Measurements from ENCODE around the gene FYN.

Gene FYN

GRCh38 chr6:111631903-111632460, 241.3 kb downstream of the FYN start:
- H3K27ac ChIP-seq, result no peak overlapping the region
- no peak overlapping the region for H3K4me3 ChIP-seq
- no peak for DNase-seq
- H3K27me3 ChIP-seq, result no peaks in the 10 kb centered on the region
- intact Hi-C loops (cut with DNase I; ENCODE audit: low total_unique reads), result no loop called here
- no peaks in the 10 kb centered on the region for H3K9me3 ChIP-seq
- no peak for TF ChIP-seq CTCF (IDR thresholded peaks at IDR 0.05)
- peaks cover 0 to 18% (median 8%) of the 10 kb centered on the region in 4 donors for H3K4me1 ChIP-seq
- no peaks in the 10 kb centered on the region for H3K36me3 ChIP-seq

GRCh38 chr6:111631018-111631417, 242.2 kb downstream of the FYN start:
- DNase-seq, result no peak

GRCh38 chr6:111628142-111628850, 245.0 kb downstream of the FYN start:
- no peaks in the 10 kb centered on the region for H3K36me3 ChIP-seq
- peaks cover 0 to 36% (median 21%) of the 10 kb centered on the region in 4 donors for H3K4me1 ChIP-seq
- H3K27ac ChIP-seq, result peak overlapping the region; percentile 52 to 59
- H3K9me3 ChIP-seq, result no peaks in the 10 kb centered on the region
- no peak for TF ChIP-seq CTCF (IDR thresholded peaks at IDR 0.05)
- H3K27me3 ChIP-seq, result no peaks in the 10 kb centered on the region
- peak; percentile 3 to 34 for DNase-seq
- intact Hi-C loops (cut with DNase I; ENCODE audit: low total_unique reads), result no loop called here
- no peak overlapping the region for H3K4me3 ChIP-seq

More at GRCh38 chr6:111631018-111631417, 242.2 kb downstream of the FYN start:
- Histone ChIP-seq H3K4me1 (peaks cover 0 to 25% (median 12%) of the 10 kb centered on the region in 4 donors), H3K27me3 (no peaks in the 10 kb centered on the region), H3K9me3 (no peaks in the 10 kb centered on the region), H3K27ac (no peak overlapping the region), H3K36me3 (no peaks in the 10 kb centered on the region), H3K4me3 (no peak overlapping the region)
- TF ChIP-seq CTCF (IDR thresholded peaks at IDR 0.05), result no peak
- intact Hi-C loops (cut with DNase I; ENCODE audit: low total_unique reads), result no loop called here

- DNase-seq, result peak in 1 of 2 donors; percentile 43
- no peaks in the 10 kb centered on the region for H3K9me3 ChIP-seq
- no peaks in the 10 kb centered on the region for H3K27me3 ChIP-seq
- TF ChIP-seq CTCF (IDR thresholded peaks at IDR 0.05), result no peak
- H3K4me3 ChIP-seq, result peak overlapping the region; percentile 36 to 41
- peaks cover 0 to 36% (median 19%) of the 10 kb centered on the region in 4 donors for H3K4me1 ChIP-seq
- H3K27ac ChIP-seq, result peak overlapping the region; percentile 60 to 72
- intact Hi-C loops (cut with DNase I; ENCODE audit: low total_unique reads), result no loop called here
- H3K36me3 ChIP-seq, result no peaks in the 10 kb centered on the region
These were observed 246.8 kb downstream of the FYN start for GRCh38 chr6:111626441-111626840.

GRCh38 chr6:111625461-111626391, 247.5 kb downstream of the FYN start:
- TF ChIP-seq CTCF (IDR thresholded peaks at IDR 0.05), result no peak
- H3K36me3 ChIP-seq, result no peaks in the 10 kb centered on the region
- H3K4me3 ChIP-seq, result peak overlapping the region; percentile 36 to 41
- no peaks in the 10 kb centered on the region for H3K9me3 ChIP-seq
- peaks cover 0 to 36% (median 19%) of the 10 kb centered on the region in 4 donors for H3K4me1 ChIP-seq
- H3K27ac ChIP-seq, result peak overlapping the region; percentile 60 to 72
- H3K27me3 ChIP-seq, result no peaks in the 10 kb centered on the region
- intact Hi-C loops (cut with DNase I; ENCODE audit: low total_unique reads), result no loop called here
- DNase-seq, result peak; percentile 56 to 79
